ENCODE measurements around the gene TEAD2.

The TEAD2 gene

GRCh38 chr19:49348305-49349189 is 13.7 kb downstream of the TEAD2 start:
- no peak for DNase-seq

GRCh38 chr19:49347835-49348234 is 14.4 kb downstream of the TEAD2 start:
- peak in 11 of 51 donors; percentile 3 to 34 (median 21) for DNase-seq

- no peak for DNase-seq
Observed at GRCh38 chr19:49347191-49347590, 15.0 kb downstream of the TEAD2 start.

GRCh38 chr19:49344505-49345423 is 17.5 kb downstream of the TEAD2 start:
- DNase-seq: no peak

GRCh38 chr19:49343123-49343522 is 19.1 kb downstream of the TEAD2 start:
- no peak for DNase-seq

GRCh38 chr19:49342291-49342721 is 19.9 kb downstream of the TEAD2 start:
- DNase-seq: no peak

- no peak for DNase-seq
Observed at GRCh38 chr19:49340865-49341718, 21.1 kb downstream of the TEAD2 start.

GRCh38 chr19:49340069-49340864 is 21.9 kb downstream of the TEAD2 start:
- peak in 2 of 51 donors; percentile 16 to 32 for DNase-seq

GRCh38 chr19:49339301-49340068 is 22.7 kb downstream of the TEAD2 start:
- DNase-seq: peak in 40 of 51 donors; percentile 15 to 84 (median 62)

- DNase-seq: peak in 11 of 51 donors; percentile 11 to 49 (median 37)
Observed at GRCh38 chr19:49338691-49339300, 23.4 kb downstream of the TEAD2 start.

- DNase-seq: no peak
Observed at GRCh38 chr19:49338023-49338677, 24.1 kb downstream of the TEAD2 start.

- DNase-seq: no peak
Observed at GRCh38 chr19:49337267-49338022, 24.8 kb downstream of the TEAD2 start.

GRCh38 chr19:49336482-49337266 is 25.5 kb downstream of the TEAD2 start:
- no peak for DNase-seq

GRCh38 chr19:49335784-49336481 is 26.3 kb downstream of the TEAD2 start:
- no peak for DNase-seq

GRCh38 chr19:49335071-49335783 is 27.0 kb downstream of the TEAD2 start, which contains the start of gene CD37:
CD37 (plus strand) TSS chr19:49335406; CDS start chr19:49335541, 135 bp downstream.
- no peak for DNase-seq
